ENCODE measurements around the gene RPS15A.

DNA sequence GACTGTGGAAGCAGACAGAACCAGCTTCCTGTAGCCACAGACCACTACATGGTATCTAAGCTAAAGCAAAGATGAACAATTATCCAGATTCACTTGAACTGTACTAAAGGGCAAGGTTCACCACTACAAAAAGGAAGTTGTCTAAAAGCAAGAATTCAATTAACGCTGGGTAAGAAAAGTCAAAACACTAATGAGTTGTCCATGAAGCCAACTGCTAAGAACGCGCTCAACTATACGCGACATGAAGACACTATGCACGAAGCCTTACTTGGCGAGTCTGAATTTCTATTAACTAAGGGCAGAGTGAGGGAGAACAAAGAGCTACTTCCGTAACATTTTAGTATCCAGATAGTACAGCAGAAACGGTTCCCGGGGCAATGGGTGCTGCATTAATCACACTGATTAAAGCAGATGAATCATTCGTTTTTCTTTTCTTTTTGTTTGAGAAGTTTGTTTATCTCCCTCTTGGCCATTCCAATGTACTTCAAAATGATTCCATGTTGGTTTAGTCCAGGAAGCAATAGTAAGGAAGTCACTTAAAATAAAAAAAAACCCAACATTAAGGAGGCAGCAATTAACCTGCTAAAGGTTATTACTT, 2.8 kb upstream of the RPS15A start:
- TF ChIP-seq PHF8 (conservative IDR thresholded peaks at IDR 0.05; ENCODE audit: low read depth, low read length), result no peak
- no peak for TF ChIP-seq TAF1 (IDR thresholded peaks at IDR 0.05; ENCODE audit: low read depth, low read length)
- no peak for TF ChIP-seq RFX5 (IDR thresholded peaks at IDR 0.05; ENCODE audit: borderline replicate concordance, low read depth, low read length)
- no peak for TF ChIP-seq SRF (IDR thresholded peaks at IDR 0.05; ENCODE audit: low read depth, low read length)
- no peak for TF ChIP-seq SIN3A (conservative IDR thresholded peaks at IDR 0.05 in 1 of 2, IDR thresholded peaks at IDR 0.05 in 1 of 2; ENCODE audit: low read depth in 1 of 2, low read length in 2 of 2)
- TF ChIP-seq, protein P1, sequence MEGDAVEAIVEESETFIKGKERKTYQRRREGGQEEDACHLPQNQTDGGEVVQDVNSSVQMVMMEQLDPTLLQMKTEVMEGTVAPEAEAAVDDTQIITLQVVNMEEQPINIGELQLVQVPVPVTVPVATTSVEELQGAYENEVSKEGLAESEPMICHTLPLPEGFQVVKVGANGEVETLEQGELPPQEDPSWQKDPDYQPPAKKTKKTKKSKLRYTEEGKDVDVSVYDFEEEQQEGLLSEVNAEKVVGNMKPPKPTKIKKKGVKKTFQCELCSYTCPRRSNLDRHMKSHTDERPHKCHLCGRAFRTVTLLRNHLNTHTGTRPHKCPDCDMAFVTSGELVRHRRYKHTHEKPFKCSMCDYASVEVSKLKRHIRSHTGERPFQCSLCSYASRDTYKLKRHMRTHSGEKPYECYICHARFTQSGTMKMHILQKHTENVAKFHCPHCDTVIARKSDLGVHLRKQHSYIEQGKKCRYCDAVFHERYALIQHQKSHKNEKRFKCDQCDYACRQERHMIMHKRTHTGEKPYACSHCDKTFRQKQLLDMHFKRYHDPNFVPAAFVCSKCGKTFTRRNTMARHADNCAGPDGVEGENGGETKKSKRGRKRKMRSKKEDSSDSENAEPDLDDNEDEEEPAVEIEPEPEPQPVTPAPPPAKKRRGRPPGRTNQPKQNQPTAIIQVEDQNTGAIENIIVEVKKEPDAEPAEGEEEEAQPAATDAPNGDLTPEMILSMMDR (IDR thresholded peaks at IDR 0.05; ENCODE audit: control extremely low read depth in 1 of 3, insufficient read depth in 1 of 3, low read depth in 1 of 3, low read length in 3 of 3), result no peak
